Liver (tissue), 9 donors: ENCODE measurements around the gene CENPC. TPM values are rescaled to one million over a fixed set of nuclear protein-coding genes. Genes with fewer than 3 reads are reported as not detected.

Experiments
- DNase-seq: peaks from one replicate; pipeline ENCODE4 v3.0.0-alpha.2; 2017; ENCODE audit warnings: low spot score
- H3K27ac ChIP-seq, 2 donors: one replicate each; pipeline ENCODE4 v1.7.0; 2013; ENCODE audit warnings: inconsistent platforms in 2 of 2, low read length in 2 of 2, control low read depth in 1 of 2, low read depth in 1 of 2, mild to moderate bottlenecking in 1 of 2
- H3K27me3 ChIP-seq, 4 donors: one replicate each; pipeline versions ENCODE4 v1.6.1 to v1.7.0; 2013; ENCODE audit warnings: low read length in 3 of 4, inconsistent platforms in 1 of 4, mild to moderate bottlenecking in 1 of 4, moderate library complexity in 1 of 4; ENCODE audit not compliant: control insufficient read depth in 4 of 4, insufficient read depth in 4 of 4
- H3K36me3 ChIP-seq, 4 donors: one replicate each; pipeline versions ENCODE4 v1.6.1 to v1.7.0; 2013; ENCODE audit warnings: low read length in 3 of 4, mild to moderate bottlenecking in 3 of 4, low read depth in 1 of 4, moderate library complexity in 1 of 4; ENCODE audit not compliant: control insufficient read depth in 4 of 4, insufficient read depth in 3 of 4
- H3K4me1 ChIP-seq, 4 donors: one replicate each; pipeline versions ENCODE4 v1.6.1 to v1.7.0; 2013; ENCODE audit warnings: low read length in 3 of 4, mild to moderate bottlenecking in 3 of 4, moderate library complexity in 1 of 4; ENCODE audit not compliant: control insufficient read depth in 4 of 4, insufficient read depth in 4 of 4
- H3K4me3 ChIP-seq, 3 donors: one replicate each; pipeline versions ENCODE4 v1.6.1 to v1.7.0; 2013; ENCODE audit warnings: low read length in 3 of 3, control low read depth in 1 of 3, low read depth in 1 of 3, mild to moderate bottlenecking in 1 of 3
- H3K9ac ChIP-seq, 2 donors: one replicate each; pipeline ENCODE4 v1.7.0; 2013; ENCODE audit warnings: low read length in 2 of 2, mild to moderate bottlenecking in 2 of 2, moderate library complexity in 2 of 2, control low read depth in 1 of 2, low read depth in 1 of 2
- H3K9me3 ChIP-seq, 4 donors: one replicate each; pipeline versions ENCODE4 v1.6.1 to v1.7.0; 2013; ENCODE audit warnings: low read length in 3 of 4; ENCODE audit not compliant: control insufficient read depth in 4 of 4
- ATF3 ChIP-seq: IDR thresholded peaks from 2 replicates; pipeline ENCODE4 v1.6.1; 2016; ENCODE audit warnings: antibody characterized with exemption
- EGR1 ChIP-seq, 2 donors: IDR thresholded peaks; 2 replicates each; pipeline ENCODE4 v1.6.1; 2016 to 2018; ENCODE audit warnings: antibody characterized with exemption in 2 of 2, low read depth in 2 of 2
- FOXA1 ChIP-seq: IDR thresholded peaks from 2 replicates; pipeline ENCODE4 v1.6.1; 2016; ENCODE audit warnings: antibody characterized with exemption
- FOXA2 ChIP-seq: IDR thresholded peaks from 2 replicates; pipeline ENCODE4 v1.6.1; 2016; ENCODE audit warnings: antibody characterized with exemption
- GABPA ChIP-seq, 2 donors: IDR thresholded peaks in 1 of 2; conservative IDR thresholded peaks in 1 of 2; 2 replicates each; pipeline ENCODE4 v1.6.1; 2016; ENCODE audit warnings: antibody characterized with exemption in 2 of 2, mild to moderate bottlenecking in 1 of 2, moderate library complexity in 1 of 2
- HNF4A ChIP-seq, 2 donors: conservative IDR thresholded peaks; 2 replicates each; pipeline ENCODE4 v1.6.1; 2016; ENCODE audit warnings: antibody characterized with exemption in 2 of 2, mild to moderate bottlenecking in 2 of 2
- HNF4G ChIP-seq: IDR thresholded peaks from 2 replicates; pipeline ENCODE4 v1.6.1; 2016; ENCODE audit warnings: antibody characterized with exemption
- JUND ChIP-seq, 2 donors: IDR thresholded peaks; 2 replicates each; pipeline ENCODE4 v1.6.1; 2016; ENCODE audit warnings: antibody characterized with exemption in 2 of 2
- NR2F2 ChIP-seq: IDR thresholded peaks from 2 replicates; pipeline ENCODE4 v1.6.1; 2016; ENCODE audit warnings: antibody characterized with exemption
- RAD21 ChIP-seq, 2 donors: IDR thresholded peaks; 2 replicates each; pipeline ENCODE4 v1.6.1; 2016; ENCODE audit warnings: antibody characterized with exemption in 2 of 2, mild to moderate bottlenecking in 2 of 2
- RXRA ChIP-seq, 2 donors: IDR thresholded peaks; 2 replicates each; pipeline ENCODE4 v1.6.1; 2017 to 2018; ENCODE audit warnings: antibody characterized with exemption in 2 of 2, mild to moderate bottlenecking in 1 of 2
- SP1 ChIP-seq: IDR thresholded peaks from 2 replicates; pipeline ENCODE4 v1.6.1; 2018; ENCODE audit warnings: antibody characterized with exemption, mild to moderate bottlenecking
- TAF1 ChIP-seq: conservative IDR thresholded peaks from 2 replicates; pipeline ENCODE4 v1.6.1; 2016; ENCODE audit warnings: antibody characterized with exemption, mild to moderate bottlenecking
- YY1 ChIP-seq: IDR thresholded peaks from 2 replicates; pipeline ENCODE4 v1.6.1; 2016; ENCODE audit warnings: antibody characterized with exemption, mild to moderate bottlenecking
- WGBS: extraction: QIAGEN DNeasy Blood & Tissue Kit; methylation state at CpG from one replicate; pipeline ENCODE4 v1.1.7; 2013; 5-methylcytosine and 5-hydroxymethylcytosine counted together
- polyA plus RNA-seq, 2 donors: library from polyadenylated mRNA; stranded (reverse) in 1 of 2; unstranded in 1 of 2; fragments of 200-250 nt in 1 of 2; fragments of >200 nt in 1 of 2; fragmentation: Nextera tagmentation in 1 of 2; extraction: Ambion mirVana in 1 of 2; gene quantifications; one replicate each; pipeline versions ENCODE4 v1.2.1 to v1.2.3, GENCODE V29; 2013 to 2015
- total RNA-seq, 2 donors: library from RNA; depleted of rRNA; stranded (reverse); fragments of >200 nt; gene quantifications; one replicate each; pipeline ENCODE4 v1.2.3, GENCODE V29; 2014
- TF ChIP-seq, protein P1 (sequence below): IDR thresholded peaks from 2 replicates; pipeline ENCODE4 v1.6.1; 2016; ENCODE audit warnings: antibody characterized with exemption
- TF ChIP-seq, protein P2 (sequence below): IDR thresholded peaks from 2 replicates; pipeline ENCODE4 v1.6.1; 2016; ENCODE audit warnings: antibody characterized with exemption, mild to moderate bottlenecking
- TF ChIP-seq, protein P3 (sequence below): IDR thresholded peaks from 2 replicates; pipeline ENCODE4 v1.6.1; 2016; ENCODE audit warnings: antibody characterized with exemption
- donor health status: healthy.
- donor health status: healthy.
- donor health status: healthy.
- donor health status: healthy.
- donor health status: healthy.

CENPC gene
- total and polyA plus RNA-seq, 4 donors: 1.9 to 14.9 (median 9.6) TPM

GRCh38 chr4:67575232-67576058 lies 30.1 kb upstream of the CENPC start:
- Histone ChIP-seq H3K4me1 (no peaks in the 10 kb centered on the region), H3K27ac (no peak overlapping the region), H3K27me3 (no peaks in the 10 kb centered on the region), H3K9ac (no peak overlapping the region), H3K9me3 (no peaks in the 10 kb centered on the region), H3K4me3 (no peak overlapping the region), H3K36me3 (no peaks in the 10 kb centered on the region)
- 75% methylated on average over 13 of the region's 13 CpGs for WGBS
- DNase-seq: no peak
- TF ChIP-seq EGR1 (IDR thresholded peaks at IDR 0.05; ENCODE audit: low read depth in 2 of 2) (no peak), NR2F2 (no peak), FOXA2 (no peak), HNF4G (no peak), ATF3 (no peak), JUND (IDR thresholded peaks at IDR 0.05) (no peak), SP1 (no peak), RXRA (IDR thresholded peaks at IDR 0.05) (no peak), YY1 (no peak), GABPA (IDR thresholded peaks at IDR 0.05 in 1 of 2, conservative IDR thresholded peaks at IDR 0.05 in 1 of 2) (no peak)
- TF ChIP-seq, protein P1, sequence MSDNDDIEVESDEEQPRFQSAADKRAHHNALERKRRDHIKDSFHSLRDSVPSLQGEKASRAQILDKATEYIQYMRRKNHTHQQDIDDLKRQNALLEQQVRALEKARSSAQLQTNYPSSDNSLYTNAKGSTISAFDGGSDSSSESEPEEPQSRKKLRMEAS: no peak
- TF ChIP-seq, protein P2, sequence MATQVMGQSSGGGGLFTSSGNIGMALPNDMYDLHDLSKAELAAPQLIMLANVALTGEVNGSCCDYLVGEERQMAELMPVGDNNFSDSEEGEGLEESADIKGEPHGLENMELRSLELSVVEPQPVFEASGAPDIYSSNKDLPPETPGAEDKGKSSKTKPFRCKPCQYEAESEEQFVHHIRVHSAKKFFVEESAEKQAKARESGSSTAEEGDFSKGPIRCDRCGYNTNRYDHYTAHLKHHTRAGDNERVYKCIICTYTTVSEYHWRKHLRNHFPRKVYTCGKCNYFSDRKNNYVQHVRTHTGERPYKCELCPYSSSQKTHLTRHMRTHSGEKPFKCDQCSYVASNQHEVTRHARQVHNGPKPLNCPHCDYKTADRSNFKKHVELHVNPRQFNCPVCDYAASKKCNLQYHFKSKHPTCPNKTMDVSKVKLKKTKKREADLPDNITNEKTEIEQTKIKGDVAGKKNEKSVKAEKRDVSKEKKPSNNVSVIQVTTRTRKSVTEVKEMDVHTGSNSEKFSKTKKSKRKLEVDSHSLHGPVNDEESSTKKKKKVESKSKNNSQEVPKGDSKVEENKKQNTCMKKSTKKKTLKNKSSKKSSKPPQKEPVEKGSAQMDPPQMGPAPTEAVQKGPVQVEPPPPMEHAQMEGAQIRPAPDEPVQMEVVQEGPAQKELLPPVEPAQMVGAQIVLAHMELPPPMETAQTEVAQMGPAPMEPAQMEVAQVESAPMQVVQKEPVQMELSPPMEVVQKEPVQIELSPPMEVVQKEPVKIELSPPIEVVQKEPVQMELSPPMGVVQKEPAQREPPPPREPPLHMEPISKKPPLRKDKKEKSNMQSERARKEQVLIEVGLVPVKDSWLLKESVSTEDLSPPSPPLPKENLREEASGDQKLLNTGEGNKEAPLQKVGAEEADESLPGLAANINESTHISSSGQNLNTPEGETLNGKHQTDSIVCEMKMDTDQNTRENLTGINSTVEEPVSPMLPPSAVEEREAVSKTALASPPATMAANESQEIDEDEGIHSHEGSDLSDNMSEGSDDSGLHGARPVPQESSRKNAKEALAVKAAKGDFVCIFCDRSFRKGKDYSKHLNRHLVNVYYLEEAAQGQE: no peak
- TF ChIP-seq, protein P3, sequence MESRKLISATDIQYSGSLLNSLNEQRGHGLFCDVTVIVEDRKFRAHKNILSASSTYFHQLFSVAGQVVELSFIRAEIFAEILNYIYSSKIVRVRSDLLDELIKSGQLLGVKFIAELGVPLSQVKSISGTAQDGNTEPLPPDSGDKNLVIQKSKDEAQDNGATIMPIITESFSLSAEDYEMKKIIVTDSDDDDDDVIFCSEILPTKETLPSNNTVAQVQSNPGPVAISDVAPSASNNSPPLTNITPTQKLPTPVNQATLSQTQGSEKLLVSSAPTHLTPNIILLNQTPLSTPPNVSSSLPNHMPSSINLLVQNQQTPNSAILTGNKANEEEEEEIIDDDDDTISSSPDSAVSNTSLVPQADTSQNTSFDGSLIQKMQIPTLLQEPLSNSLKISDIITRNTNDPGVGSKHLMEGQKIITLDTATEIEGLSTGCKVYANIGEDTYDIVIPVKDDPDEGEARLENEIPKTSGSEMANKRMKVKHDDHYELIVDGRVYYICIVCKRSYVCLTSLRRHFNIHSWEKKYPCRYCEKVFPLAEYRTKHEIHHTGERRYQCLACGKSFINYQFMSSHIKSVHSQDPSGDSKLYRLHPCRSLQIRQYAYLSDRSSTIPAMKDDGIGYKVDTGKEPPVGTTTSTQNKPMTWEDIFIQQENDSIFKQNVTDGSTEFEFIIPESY: no peak

DNA sequence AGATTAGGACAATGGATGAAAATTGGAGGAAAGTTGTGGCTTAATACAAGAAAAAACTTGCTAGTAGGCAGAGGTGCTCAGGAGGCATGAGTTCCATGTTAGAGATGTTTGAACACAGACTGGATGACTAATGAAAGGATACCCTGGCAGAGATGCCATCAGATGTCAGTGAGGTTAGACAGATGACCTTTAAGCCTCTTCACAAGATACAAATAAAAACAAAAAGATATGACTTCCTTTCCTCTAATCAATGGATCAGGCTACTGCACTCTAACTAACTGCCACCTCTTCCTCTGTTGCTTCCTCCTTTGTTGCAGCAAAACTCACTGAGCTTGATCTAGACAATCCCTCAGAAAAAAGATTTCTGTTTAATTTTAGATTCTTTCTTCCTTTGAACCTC lies 27.9 kb upstream of the CENPC start:
- Histone ChIP-seq H3K27me3 (no peaks in the 10 kb centered on the region), H3K36me3 (no peaks in the 10 kb centered on the region), H3K27ac (no peak overlapping the region), H3K9me3 (no peaks in the 10 kb centered on the region), H3K4me3 (no peak overlapping the region), H3K4me1 (no peaks in the 10 kb centered on the region), H3K9ac (no peak overlapping the region)
- no peak for DNase-seq
- TF ChIP-seq RAD21 (IDR thresholded peaks at IDR 0.05) (no peak), HNF4A (conservative IDR thresholded peaks at IDR 0.05) (no peak), RXRA (IDR thresholded peaks at IDR 0.05) (no peak), NR2F2 (no peak), EGR1 (IDR thresholded peaks at IDR 0.05; ENCODE audit: low read depth in 2 of 2) (no peak), TAF1 (no peak), SP1 (no peak), ATF3 (no peak), GABPA (IDR thresholded peaks at IDR 0.05 in 1 of 2, conservative IDR thresholded peaks at IDR 0.05 in 1 of 2) (no peak), FOXA2 (no peak), JUND (IDR thresholded peaks at IDR 0.05) (no peak), HNF4G (no peak), FOXA1 (no peak), YY1 (no peak)
- TF ChIP-seq, protein P1: no peak
- TF ChIP-seq, protein P2: no peak
- TF ChIP-seq, protein P3: no peak
